GM12801 (cell line): ENCODE data around the gene ING5.

Source experiments
- TF ChIP-seq, protein P1 (sequence below): IDR thresholded peaks from one replicate; pipeline ENCODE4 v1.5.1; 2011; ENCODE audit warnings: control low read depth; ENCODE audit not compliant: insufficient read length; ENCODE audit errors: extremely low read depth

ING5 gene

GRCh38 chr2:241702155-241703031 is 554 bp downstream of the ING5 start:
- TF ChIP-seq, protein P1, sequence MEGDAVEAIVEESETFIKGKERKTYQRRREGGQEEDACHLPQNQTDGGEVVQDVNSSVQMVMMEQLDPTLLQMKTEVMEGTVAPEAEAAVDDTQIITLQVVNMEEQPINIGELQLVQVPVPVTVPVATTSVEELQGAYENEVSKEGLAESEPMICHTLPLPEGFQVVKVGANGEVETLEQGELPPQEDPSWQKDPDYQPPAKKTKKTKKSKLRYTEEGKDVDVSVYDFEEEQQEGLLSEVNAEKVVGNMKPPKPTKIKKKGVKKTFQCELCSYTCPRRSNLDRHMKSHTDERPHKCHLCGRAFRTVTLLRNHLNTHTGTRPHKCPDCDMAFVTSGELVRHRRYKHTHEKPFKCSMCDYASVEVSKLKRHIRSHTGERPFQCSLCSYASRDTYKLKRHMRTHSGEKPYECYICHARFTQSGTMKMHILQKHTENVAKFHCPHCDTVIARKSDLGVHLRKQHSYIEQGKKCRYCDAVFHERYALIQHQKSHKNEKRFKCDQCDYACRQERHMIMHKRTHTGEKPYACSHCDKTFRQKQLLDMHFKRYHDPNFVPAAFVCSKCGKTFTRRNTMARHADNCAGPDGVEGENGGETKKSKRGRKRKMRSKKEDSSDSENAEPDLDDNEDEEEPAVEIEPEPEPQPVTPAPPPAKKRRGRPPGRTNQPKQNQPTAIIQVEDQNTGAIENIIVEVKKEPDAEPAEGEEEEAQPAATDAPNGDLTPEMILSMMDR, result no peak

- TF ChIP-seq, protein P1, result no peak
Observed at GRCh38 chr2:241703032-241703604, 1.3 kb downstream of the ING5 start.

- TF ChIP-seq, protein P1, result no peak
Observed at GRCh38 chr2:241706537-241706936, 4.7 kb downstream of the ING5 start.

DNA sequence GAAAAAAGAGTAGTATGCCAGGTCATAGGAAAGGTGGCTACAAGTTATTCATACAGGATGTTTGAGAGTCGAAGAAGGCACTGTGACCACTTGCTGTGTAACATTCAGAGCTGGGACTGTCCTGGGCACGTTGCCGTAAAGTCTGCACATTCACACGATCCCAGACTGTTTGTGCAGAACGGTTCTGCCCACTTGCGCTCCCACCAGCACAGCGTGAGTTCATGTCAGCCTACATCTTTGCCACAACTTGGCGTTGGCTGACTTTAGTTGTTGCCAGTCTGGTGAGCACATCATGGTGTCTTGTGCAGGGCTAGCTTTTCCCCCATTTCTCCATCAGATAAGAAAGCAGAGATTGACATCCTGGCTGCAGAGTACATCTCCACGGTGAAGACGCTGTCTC is 7.0 kb downstream of the ING5 start:
- TF ChIP-seq, protein P1, result no peak

- TF ChIP-seq, protein P1, result no peak
Observed at GRCh38 chr2:241719093-241719492, 17.3 kb downstream of the ING5 start.

- TF ChIP-seq, protein P1, result no peak
Observed at GRCh38 chr2:241720099-241720498, 18.3 kb downstream of the ING5 start.

GRCh38 chr2:241720560-241720959 is 18.7 kb downstream of the ING5 start:
- TF ChIP-seq, protein P1, result no peak
